Common myeloid progenitor, CD34-positive (primary cell): ENCODE results near the gene BTBD16.

ENCODE experiments used
- CTCF ChIA-PET: fragments of 350-600 bp; sonication (Branson Sonifier 250); formaldehyde crosslinking; loops from one replicate; lab custom pipeline; 2021; ENCODE audit warnings: antibody characterized with exemption; lab: Charles Lee
- POLR2A ChIA-PET: fragments of 350-600 bp; sonication (Branson Sonifier 250); formaldehyde crosslinking; loops from one replicate; lab custom pipeline; 2021; ENCODE audit warnings: antibody characterized with exemption; lab: Charles Lee
- DNase-seq, 3 donors: peaks; one replicate each; pipeline versions ENCODE4 v3.0.0 to v3.0.0-alpha.2; 2013
- H3K27ac ChIP-seq, 2 experiments: 1 replicate in 1 of 2; 2 replicates in 1 of 2; pipeline ENCODE4 v1.7.0; 2013; ENCODE audit warnings: inconsistent platforms in 2 of 2, low read length in 2 of 2, mild to moderate bottlenecking in 2 of 2, low read depth in 1 of 2, moderate library complexity in 1 of 2; ENCODE audit not compliant: severe bottlenecking in 2 of 2, insufficient read depth in 1 of 2, poor library complexity in 1 of 2
- H3K27me3 ChIP-seq, 5 experiments: replicated peaks in 2 of 5; 1 replicate in 3 of 5; 2 replicates in 2 of 5; pipeline versions ENCODE4 v1.6.1 to v1.7.0; 2013; ENCODE audit warnings: low read length in 4 of 5, mild to moderate bottlenecking in 2 of 5, moderate library complexity in 2 of 5, inconsistent platforms in 1 of 5; ENCODE audit not compliant: insufficient read depth in 5 of 5, control insufficient read depth in 4 of 5
- H3K36me3 ChIP-seq, 4 experiments: 1 replicate in 2 of 4; 2 replicates in 2 of 4; pipeline versions ENCODE4 v1.6.1 to v1.7.0; 2013; ENCODE audit warnings: low read length in 3 of 4, control low read depth in 1 of 4, mild to moderate bottlenecking in 1 of 4; ENCODE audit not compliant: control insufficient read depth in 4 of 4, insufficient read depth in 4 of 4
- H3K4me1 ChIP-seq, 4 experiments: 1 replicate in 3 of 4; 2 replicates in 1 of 4; pipeline versions ENCODE4 v1.6.1 to v1.7.1; 2013; ENCODE audit warnings: low read length in 3 of 4, mild to moderate bottlenecking in 3 of 4, control low read depth in 1 of 4, inconsistent platforms in 1 of 4, moderate library complexity in 1 of 4; ENCODE audit not compliant: control insufficient read depth in 4 of 4, insufficient read depth in 4 of 4; ENCODE audit errors: control extremely low read depth in 1 of 4
- H3K4me3 ChIP-seq, 7 experiments: 1 replicate in 4 of 7; 2 replicates in 3 of 7; pipeline versions ENCODE4 v1.5.1 to v1.7.0; 2013; ENCODE audit warnings: mild to moderate bottlenecking in 7 of 7, low read length in 6 of 7, moderate library complexity in 6 of 7, inconsistent platforms in 2 of 7, low read depth in 2 of 7, control low read depth in 1 of 7; ENCODE audit not compliant: insufficient read depth in 4 of 7, control insufficient read depth in 1 of 7; ENCODE audit errors: extremely low read depth in 1 of 7
- H3K9me3 ChIP-seq, 5 experiments: 1 replicate in 4 of 5; 2 replicates in 1 of 5; pipeline versions ENCODE4 v1.6.1 to v1.7.1; 2013; ENCODE audit warnings: low read length in 4 of 5, mild to moderate bottlenecking in 2 of 5, inconsistent platforms in 1 of 5, low read depth in 1 of 5, moderate library complexity in 1 of 5; ENCODE audit not compliant: control insufficient read depth in 4 of 5, insufficient read depth in 2 of 5; ENCODE audit errors: control extremely low read depth in 1 of 5
- WGBS: methylation state at CpG from one replicate; pipeline ENCODE4 v1.1.5; 2013; ENCODE audit not compliant: insufficient coverage; 5-methylcytosine and 5-hydroxymethylcytosine counted together

BTBD16 gene

DNA sequence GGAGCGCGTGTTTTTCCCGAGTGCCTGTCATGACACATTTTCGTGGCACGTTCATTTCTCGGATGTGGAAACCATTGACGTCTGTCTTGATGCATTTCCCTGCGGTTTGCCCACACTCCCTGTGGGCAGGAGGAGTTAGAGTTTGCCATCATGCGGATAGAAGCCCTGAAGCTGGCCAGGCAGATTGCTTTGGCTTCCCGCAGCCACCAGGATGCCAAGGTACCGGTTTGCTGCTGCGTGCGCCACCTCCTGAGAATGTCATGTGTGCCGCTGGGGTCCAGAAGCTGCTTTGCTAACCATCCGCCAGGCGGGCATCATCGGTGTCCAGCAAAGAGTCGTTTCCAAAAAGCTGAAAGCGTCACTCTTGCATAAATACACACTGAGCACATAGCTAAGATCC, 40.9 kb upstream of the BTBD16 start:
- WGBS, result 99% methylated on average over 18 of the region's 19 CpGs
- no peak for DNase-seq

DNA sequence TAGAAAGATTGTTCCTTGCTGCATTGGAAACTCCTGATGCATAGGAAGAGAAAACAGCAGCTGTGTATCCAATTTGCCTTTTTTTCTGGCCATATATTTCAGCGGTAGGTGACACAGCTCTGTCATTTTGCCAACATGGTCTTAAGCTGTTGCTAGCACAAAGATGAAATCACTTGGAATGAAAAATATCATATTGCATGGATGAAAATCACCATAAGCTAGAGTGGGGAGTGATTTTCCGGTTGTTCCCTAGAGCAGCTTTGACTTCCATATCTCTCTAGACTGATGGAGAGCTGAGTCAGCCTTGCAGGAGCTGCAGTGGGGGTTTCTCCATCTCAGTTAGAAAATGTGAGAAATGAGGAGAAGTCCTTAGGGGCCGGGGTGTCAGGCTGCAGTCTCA, 38.3 kb upstream of the BTBD16 start:
- no peaks in the 10 kb centered on the region for H3K36me3 ChIP-seq
- H3K4me1 ChIP-seq, result no peaks in the 10 kb centered on the region
- H3K4me3 ChIP-seq, result no peak overlapping the region
- ChIA-PET POLR2A (no interaction called here), CTCF (no interaction called here)
- 100% methylated on average over 2 of the region's 3 CpGs for WGBS
- H3K27ac ChIP-seq, result no peak overlapping the region
- peaks cover 0 to 9% (median 2%) of the 10 kb centered on the region in 5 experiments for H3K27me3 ChIP-seq
- H3K9me3 ChIP-seq, result no peaks in the 10 kb centered on the region
- no peak for DNase-seq

More for the DNA sequence above, 40.9 kb upstream of the BTBD16 start:
- H3K9me3 ChIP-seq, result no peaks in the 10 kb centered on the region
- H3K4me3 ChIP-seq, result no peak overlapping the region
- CTCF ChIA-PET, result no interaction called here
- peaks cover 0 to 9% (median 4%) of the 10 kb centered on the region in 4 experiments for H3K4me1 ChIP-seq
- peaks cover 0 to 31% (median 6%) of the 10 kb centered on the region in 5 experiments for H3K27me3 ChIP-seq
- no peaks in the 10 kb centered on the region for H3K36me3 ChIP-seq
- no peak overlapping the region for H3K27ac ChIP-seq
- POLR2A ChIA-PET, result no interaction called here

GRCh38 chr10:122233857-122234348, 37.2 kb upstream of the BTBD16 start:
- no peak overlapping the region for H3K4me3 ChIP-seq
- 95% methylated on average over 7 of the region's 11 CpGs for WGBS
- peaks cover 0 to 2% (median 0%) of the 10 kb centered on the region in 5 experiments for H3K27me3 ChIP-seq
- ChIA-PET CTCF (no interaction called here), POLR2A (no interaction called here)
- no peak overlapping the region for H3K27ac ChIP-seq
- no peak for DNase-seq
- H3K4me1 ChIP-seq, result no peaks in the 10 kb centered on the region
- no peaks in the 10 kb centered on the region for H3K36me3 ChIP-seq
- H3K9me3 ChIP-seq, result no peaks in the 10 kb centered on the region

DNA sequence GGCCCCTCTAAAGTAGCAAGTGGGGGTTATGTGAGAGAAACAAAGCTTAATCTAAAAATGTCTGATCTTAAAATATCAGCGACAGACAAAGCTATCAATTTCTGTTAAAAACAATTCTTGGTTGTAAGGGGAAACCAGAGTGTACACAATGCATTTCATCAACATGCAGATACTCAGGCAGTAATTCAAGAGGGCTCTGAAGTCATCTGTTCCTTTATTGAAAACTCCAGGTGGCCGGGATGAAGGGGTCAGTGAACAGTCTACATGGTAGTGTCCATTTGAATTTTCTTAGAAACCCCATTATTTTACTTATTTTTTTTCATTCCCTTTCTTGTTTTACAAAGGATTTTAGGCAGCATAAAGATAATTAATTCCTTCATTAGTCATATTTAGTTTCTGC, 36.7 kb upstream of the BTBD16 start:
- 67% methylated on average over 1 of the region's 2 CpGs for WGBS
- ChIA-PET CTCF (no interaction called here), POLR2A (no interaction called here)
- Histone ChIP-seq H3K9me3 (no peaks in the 10 kb centered on the region), H3K4me1 (no peaks in the 10 kb centered on the region), H3K27me3 (no peaks in the 10 kb centered on the region), H3K4me3 (no peak overlapping the region), H3K36me3 (no peaks in the 10 kb centered on the region), H3K27ac (no peak overlapping the region)
- no peak for DNase-seq

DNA sequence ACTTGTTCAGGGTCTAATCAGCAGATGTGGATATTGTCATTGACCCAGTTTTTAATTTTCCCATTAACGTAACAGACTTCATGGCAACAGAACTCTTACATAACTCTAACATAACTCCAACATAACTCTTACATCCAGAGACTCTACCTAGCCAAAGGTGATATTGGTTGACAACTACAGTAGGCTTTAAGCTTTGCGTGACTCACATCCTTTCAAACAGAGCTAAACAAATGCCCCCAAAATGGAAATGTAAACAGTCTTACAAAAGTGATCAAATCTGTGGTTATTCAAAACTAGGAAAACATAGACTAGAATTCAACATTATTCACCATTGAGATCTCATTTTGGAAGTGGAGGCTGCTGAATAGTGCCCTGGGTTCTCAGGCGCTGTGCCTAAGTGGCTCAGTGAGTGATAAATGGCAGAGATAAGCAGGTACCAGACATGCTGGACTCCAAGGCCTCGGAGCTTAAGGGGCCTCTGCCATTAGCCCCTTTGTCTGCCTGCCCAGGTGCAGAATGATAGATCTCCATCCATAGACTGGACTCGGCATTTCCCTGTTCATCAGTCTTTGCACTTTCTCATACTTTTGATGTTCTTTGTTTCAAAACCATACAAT, 34.3 kb upstream of the BTBD16 start:
- ChIA-PET CTCF (no interaction called here), POLR2A (no interaction called here)
- Histone ChIP-seq H3K9me3 (no peaks in the 10 kb centered on the region), H3K27ac (no peak overlapping the region), H3K27me3 (no peaks in the 10 kb centered on the region), H3K4me1 (no peaks in the 10 kb centered on the region), H3K36me3 (no peaks in the 10 kb centered on the region), H3K4me3 (no peak overlapping the region)
- 100% methylated on average over 4 of the region's 5 CpGs for WGBS
- DNase-seq, result no peak

GRCh38 chr10:122237331-122237990, 33.6 kb upstream of the BTBD16 start:
- no peak overlapping the region for H3K4me3 ChIP-seq
- CTCF ChIA-PET, result no interaction called here
- POLR2A ChIA-PET, result no interaction called here
- H3K27me3 ChIP-seq, result no peaks in the 10 kb centered on the region
- no peaks in the 10 kb centered on the region for H3K36me3 ChIP-seq
- no peaks in the 10 kb centered on the region for H3K9me3 ChIP-seq
- H3K27ac ChIP-seq, result no peak overlapping the region
- 90% methylated on average over 12 of the region's 17 CpGs for WGBS
- no peak for DNase-seq
- H3K4me1 ChIP-seq, result no peaks in the 10 kb centered on the region

GRCh38 chr10:122239578-122240257, 31.4 kb upstream of the BTBD16 start:
- H3K27ac ChIP-seq, result no peak overlapping the region
- no peaks in the 10 kb centered on the region for H3K36me3 ChIP-seq
- H3K27me3 ChIP-seq, result peaks cover 0 to 4% (median 0%) of the 10 kb centered on the region in 5 experiments
- no peaks in the 10 kb centered on the region for H3K4me1 ChIP-seq
- CTCF ChIA-PET, result no interaction called here
- no peaks in the 10 kb centered on the region for H3K9me3 ChIP-seq
- no peak overlapping the region for H3K4me3 ChIP-seq
- POLR2A ChIA-PET, result no interaction called here
- 92% methylated on average over 9 of the region's 10 CpGs for WGBS
- DNase-seq, result no peak
